B cell (primary cell): ENCODE results near the gene BANF2. TPM values are rescaled to one million over a fixed set of nuclear protein-coding genes. Genes with fewer than 3 reads are reported as not detected.
A peak's percentile ranks its signal among the peaks of the same experiment; 100 is the strongest.

Experiments
- ATAC-seq: fragments of 200-7000 bp; cut with Tn5 transposase; one replicate; pipeline ENCODE4 v1.10.0; 2021; ENCODE audit warnings: low read depth, mild to moderate bottlenecking, moderate number of reproducible peaks, moderate library complexity
- CTCF ChIA-PET: fragments of 350-600 bp; sonication (Branson Sonifier 250); formaldehyde crosslinking; loops from one replicate; lab custom pipeline; 2021; ENCODE audit warnings: antibody characterized with exemption, inconsistent platforms; lab: Charles Lee
- POLR2A ChIA-PET: fragments of 350-600 bp; sonication (Branson Sonifier 250); formaldehyde crosslinking; loops from one replicate; lab custom pipeline; 2021; ENCODE audit warnings: antibody characterized with exemption; lab: Charles Lee
- DNase-seq: peaks from one replicate; pipeline ENCODE4 v3.0.0; 2013
- H2AFZ ChIP-seq: 2 replicates; pipeline ENCODE4 v1.6.1; 2012; ENCODE audit warnings: mild to moderate bottlenecking, low read depth, low read length; ENCODE audit not compliant: insufficient read depth, poor library complexity, severe bottlenecking
- H3K27ac ChIP-seq, 2 donors: 1 replicate in 1 of 2; 2 replicates in 1 of 2; pipeline ENCODE4 v1.5.1; 2012 to 2013; ENCODE audit warnings: low read length in 2 of 2, mild to moderate bottlenecking in 2 of 2, moderate library complexity in 1 of 2
- H3K27me3 ChIP-seq, 4 experiments: fragments of 200-600 bp in 1 of 4; sonication (generic) in 1 of 4; replicated peaks in 1 of 4; 1 replicate in 2 of 4; 2 replicates in 2 of 4; pipeline versions ENCODE4 v1.6.1 to v1.7.0; 2013 to 2016; ENCODE audit warnings: low read length in 3 of 4, mild to moderate bottlenecking in 2 of 4, mixed read lengths in 1 of 4, moderate library complexity in 1 of 4; ENCODE audit not compliant: insufficient read depth in 4 of 4, control insufficient read depth in 3 of 4; ENCODE audit errors: control extremely low read depth in 1 of 4
- H3K36me3 ChIP-seq, 2 experiments: replicated peaks in 1 of 2; 1 replicate in 1 of 2; 2 replicates in 1 of 2; pipeline versions ENCODE4 v1.6.1 to v1.7.1; 2013; ENCODE audit warnings: low read length in 1 of 2; ENCODE audit not compliant: insufficient read depth in 2 of 2, control insufficient read depth in 1 of 2; ENCODE audit errors: control extremely low read depth in 1 of 2, extremely low read depth in 1 of 2
- H3K4me1 ChIP-seq, 2 donors: fragments of 200-600 bp in 1 of 2; sonication (generic) in 1 of 2; 1 replicate in 1 of 2; 2 replicates in 1 of 2; pipeline versions ENCODE4 v1.5.1 to v1.6.1; 2013 to 2017; ENCODE audit warnings: low read length in 2 of 2; ENCODE audit not compliant: control insufficient read depth in 2 of 2, insufficient read depth in 2 of 2
- H3K4me2 ChIP-seq: replicated peaks from 2 replicates; pipeline ENCODE3; 2012; ENCODE audit warnings: mild to moderate bottlenecking, low read depth, low read length; ENCODE audit not compliant: poor library complexity, severe bottlenecking
- H3K4me3 ChIP-seq, 5 experiments: fragments of 200-600 bp in 1 of 5; sonication (generic) in 1 of 5; 1 replicate in 3 of 5; 2 replicates in 2 of 5; pipeline versions ENCODE4 v1.5.1 to v1.7.0; 2011 to 2016; ENCODE audit warnings: low read length in 4 of 5, mild to moderate bottlenecking in 4 of 5, low read depth in 2 of 5, control low read depth in 1 of 5, moderate library complexity in 1 of 5; ENCODE audit not compliant: insufficient read depth in 1 of 5; ENCODE audit errors: control extremely low read depth in 1 of 5, extremely low read depth in 1 of 5
- H3K79me2 ChIP-seq: fragments of 200-600 bp; sonication (generic); one replicate; pipeline ENCODE4 v1.6.0; 2016; ENCODE audit warnings: low read length; ENCODE audit not compliant: control insufficient read depth, insufficient read depth
- H3K9ac ChIP-seq: fragments of 200-600 bp; sonication (generic); 2 replicates; pipeline ENCODE4 v1.6.1; 2017; ENCODE audit warnings: mild to moderate bottlenecking, low read length, moderate library complexity
- H3K9me3 ChIP-seq, 3 donors: one replicate each; pipeline versions ENCODE4 v1.6.1 to v1.7.1; 2013; ENCODE audit warnings: low read length in 2 of 3; ENCODE audit not compliant: control insufficient read depth in 2 of 3, insufficient read depth in 1 of 3; ENCODE audit errors: control extremely low read depth in 1 of 3
- H4K20me1 ChIP-seq: 2 replicates; pipeline ENCODE4 v1.6.0; 2012; ENCODE audit warnings: mild to moderate bottlenecking, low read length; ENCODE audit not compliant: insufficient read depth, control insufficient read depth, poor library complexity, severe bottlenecking
- H3K27ac Mint-ChIP-seq: one replicate; pipeline ENCODE4 v1.8.0; 2021; ENCODE audit warnings: mixed read lengths
- H3K27me3 Mint-ChIP-seq: one replicate; pipeline ENCODE4 v1.8.0; 2021; ENCODE audit warnings: mixed read lengths
- H3K4me1 Mint-ChIP-seq: one replicate; pipeline ENCODE4 v1.8.0; 2021; ENCODE audit warnings: mixed read lengths
- H3K4me3 Mint-ChIP-seq: one replicate; pipeline ENCODE4 v1.8.0; 2021; ENCODE audit warnings: mixed read lengths
- H3K9me3 Mint-ChIP-seq: one replicate; pipeline ENCODE4 v1.8.0; 2022; ENCODE audit warnings: mixed read lengths; ENCODE audit not compliant: insufficient read depth
- EZH2 ChIP-seq: IDR thresholded peaks from 2 replicates; pipeline ENCODE4 v1.6.1; 2012; ENCODE audit warnings: borderline replicate concordance, low read depth, mild to moderate bottlenecking, moderate library complexity, low read length; ENCODE audit not compliant: insufficient read depth, poor library complexity, severe bottlenecking
- WGBS: methylation state at CpG from one replicate; pipeline ENCODE4 v1.1.5; 2013; ENCODE audit warnings: missing lambda C conversion rate; ENCODE audit not compliant: insufficient coverage; 5-methylcytosine and 5-hydroxymethylcytosine counted together
- intact Hi-C: fragments of 100-400 bp; cut with micrococcal nuclease; formaldehyde crosslinking; loops from one replicate; pipeline ENCODE4 v1.10.0; 2022
- polyA plus RNA-seq: library from polyadenylated mRNA; depleted of rRNA; stranded (reverse); fragments of >200 nt; gene quantifications from 2 replicates; pipeline ENCODE4 v1.2.3, GENCODE V29; 2012
- total RNA-seq, 2 donors: library from RNA; stranded (reverse); fragments of 120-200 nt in 1 of 2; gene quantifications; 1 replicate in 1 of 2; 2 replicates in 1 of 2; pipeline versions ENCODE4 v1.2.3 to v1.2.4, GENCODE V29; 2013 to 2022
- TF ChIP-seq, protein P1 (sequence below): fragments of 200-600 bp; IDR thresholded peaks from one replicate; pipeline ENCODE4 v1.8.0; 2022; ENCODE audit warnings: antibody characterized with exemption, mild to moderate bottlenecking

BANF2 gene
- total and polyA plus RNA-seq, 2 donors (not counting 1 experiment from before 2014, with no cell fraction given), result not detected

DNA sequence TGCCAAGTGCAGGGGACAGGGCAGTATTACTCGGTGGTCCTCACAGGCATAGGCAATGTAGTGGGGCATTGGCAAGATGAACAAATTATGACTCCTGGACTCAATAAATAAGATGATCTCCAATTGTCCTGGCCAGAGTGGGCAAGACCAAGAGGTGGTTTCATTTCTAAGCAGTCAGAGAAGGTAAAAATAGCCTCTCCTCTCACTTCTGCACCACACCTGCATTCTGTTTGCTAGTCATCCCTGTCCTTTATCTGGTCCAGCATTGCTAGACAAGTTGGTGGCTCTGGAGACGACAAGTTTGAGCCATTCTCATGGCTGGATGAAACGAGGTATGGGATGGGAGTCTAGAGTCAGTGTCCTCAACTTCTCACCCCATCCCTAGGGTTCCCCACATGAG is 83.0 kb downstream of the BANF2 start:
- H4K20me1 ChIP-seq, result no peaks in the 10 kb centered on the region
- no peak overlapping the region for H3K27ac ChIP-seq
- H2AFZ ChIP-seq, result no peak overlapping the region
- DNase-seq (no peak), ATAC-seq (no peak)
- Mint-ChIP-seq H3K4me3 (no peak overlapping the region), H3K4me1 (peaks cover 10% of the 10 kb centered on the region), H3K27me3 (no peaks in the 10 kb centered on the region), H3K27ac (no peak overlapping the region), H3K9me3 (peaks cover 2% of the 10 kb centered on the region)
- no peak overlapping the region for H3K4me2 ChIP-seq
- H3K9ac ChIP-seq, result no peak overlapping the region
- no peaks in the 10 kb centered on the region for H3K79me2 ChIP-seq
- intact Hi-C loops, result no loop called here
- WGBS, result 83% methylated on average over 1 of the region's 3 CpGs
- H3K9me3 ChIP-seq, result peaks cover 0 to 5% (median 0%) of the 10 kb centered on the region in 3 donors
- ChIA-PET CTCF (no interaction called here), POLR2A (no interaction called here)
- H3K27me3 ChIP-seq, result no peaks in the 10 kb centered on the region
- peaks cover 4 to 8% of the 10 kb centered on the region in 2 donors for H3K4me1 ChIP-seq
- TF ChIP-seq, protein P1, sequence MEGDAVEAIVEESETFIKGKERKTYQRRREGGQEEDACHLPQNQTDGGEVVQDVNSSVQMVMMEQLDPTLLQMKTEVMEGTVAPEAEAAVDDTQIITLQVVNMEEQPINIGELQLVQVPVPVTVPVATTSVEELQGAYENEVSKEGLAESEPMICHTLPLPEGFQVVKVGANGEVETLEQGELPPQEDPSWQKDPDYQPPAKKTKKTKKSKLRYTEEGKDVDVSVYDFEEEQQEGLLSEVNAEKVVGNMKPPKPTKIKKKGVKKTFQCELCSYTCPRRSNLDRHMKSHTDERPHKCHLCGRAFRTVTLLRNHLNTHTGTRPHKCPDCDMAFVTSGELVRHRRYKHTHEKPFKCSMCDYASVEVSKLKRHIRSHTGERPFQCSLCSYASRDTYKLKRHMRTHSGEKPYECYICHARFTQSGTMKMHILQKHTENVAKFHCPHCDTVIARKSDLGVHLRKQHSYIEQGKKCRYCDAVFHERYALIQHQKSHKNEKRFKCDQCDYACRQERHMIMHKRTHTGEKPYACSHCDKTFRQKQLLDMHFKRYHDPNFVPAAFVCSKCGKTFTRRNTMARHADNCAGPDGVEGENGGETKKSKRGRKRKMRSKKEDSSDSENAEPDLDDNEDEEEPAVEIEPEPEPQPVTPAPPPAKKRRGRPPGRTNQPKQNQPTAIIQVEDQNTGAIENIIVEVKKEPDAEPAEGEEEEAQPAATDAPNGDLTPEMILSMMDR, result no peak
- TF ChIP-seq EZH2, result no peak
- no peaks in the 10 kb centered on the region for H3K36me3 ChIP-seq
- no peak overlapping the region for H3K4me3 ChIP-seq

DNA sequence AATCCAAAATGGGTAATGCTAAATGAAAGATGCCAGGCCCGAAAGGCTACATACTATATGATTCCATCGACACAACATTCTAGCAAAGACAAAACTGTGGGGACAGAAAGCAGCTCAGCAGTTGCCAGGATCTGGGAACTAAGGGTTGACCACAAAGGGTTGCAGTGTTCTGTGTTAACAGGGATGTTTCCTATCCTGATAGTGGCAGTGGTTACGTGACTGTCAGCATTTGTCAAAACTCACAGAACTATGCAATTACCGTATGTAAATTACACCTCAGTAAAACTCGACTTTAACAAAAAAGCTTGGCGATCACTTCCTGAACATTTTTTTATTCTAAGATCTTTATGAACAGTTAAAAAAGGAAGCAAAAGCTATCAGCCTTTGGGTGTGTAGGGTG is 83.9 kb downstream of the BANF2 start:
- H3K36me3 ChIP-seq, result no peaks in the 10 kb centered on the region
- Mint-ChIP-seq H3K27ac (no peak overlapping the region), H3K9me3 (no peaks in the 10 kb centered on the region), H3K27me3 (no peaks in the 10 kb centered on the region), H3K4me1 (peaks cover 10% of the 10 kb centered on the region), H3K4me3 (no peak overlapping the region)
- ChIA-PET CTCF (no interaction called here), POLR2A (no interaction called here)
- H4K20me1 ChIP-seq, result no peaks in the 10 kb centered on the region
- no peak overlapping the region for H2AFZ ChIP-seq
- intact Hi-C loops, result no loop called here
- WGBS, result 60% methylated on average over 2 of the region's 6 CpGs
- H3K9ac ChIP-seq, result no peak overlapping the region
- ATAC-seq (no peak), DNase-seq (no peak)
- H3K79me2 ChIP-seq, result no peaks in the 10 kb centered on the region
- H3K4me2 ChIP-seq, result peak overlapping the region; percentile 28
- peaks cover 4 to 8% of the 10 kb centered on the region in 2 donors for H3K4me1 ChIP-seq
- no peaks in the 10 kb centered on the region for H3K27me3 ChIP-seq
- TF ChIP-seq EZH2, result no peak
- TF ChIP-seq, protein P1, result no peak
- H3K27ac ChIP-seq, result no peak overlapping the region
- H3K9me3 ChIP-seq, result peaks cover 0 to 4% (median 0%) of the 10 kb centered on the region in 3 donors
- H3K4me3 ChIP-seq, result no peak overlapping the region
